WTC11 (cell line): Measurements from ENCODE around the gene MRPS30. TPM values are rescaled to one million over a fixed set of nuclear protein-coding genes. Genes with fewer than 3 reads are reported as not detected.

Experiments
- ATAC-seq: fragments of 200-7000 bp; cut with Tn5 transposase; 2 replicates; pipeline ENCODE4 v1.10.0; 2021; ENCODE audit warnings: mild to moderate bottlenecking, moderate library complexity
- CTCF ChIA-PET: fragments of 300-600 bp; sonication (Branson Sonifier 250); formaldehyde crosslinking; loops from one replicate; lab custom pipeline; 2021; ENCODE audit warnings: antibody characterized with exemption; lab: Charles Lee
- POLR2A ChIA-PET: fragments of 350-600 bp; sonication (Branson Sonifier 250); formaldehyde crosslinking; loops from one replicate; lab custom pipeline; 2021; ENCODE audit warnings: antibody characterized with exemption; lab: Charles Lee
- DNase-seq: peaks from one replicate; pipeline ENCODE4 v3.0.0; 2021; ENCODE audit warnings: low spot score
- H3K27ac Mint-ChIP-seq: 2 replicates; pipeline ENCODE4 v1.8.0; 2021; ENCODE audit warnings: mixed read lengths
- H3K27me3 Mint-ChIP-seq: 2 replicates; pipeline ENCODE4 v1.8.0; 2021; ENCODE audit warnings: low read depth, mild to moderate bottlenecking, moderate library complexity, mixed read lengths
- H3K36me3 Mint-ChIP-seq: 2 replicates; pipeline ENCODE4 v1.8.0; 2021; ENCODE audit warnings: mixed read lengths
- H3K4me1 Mint-ChIP-seq: 2 replicates; pipeline ENCODE4 v1.8.0; 2022; ENCODE audit warnings: mixed read lengths
- H3K4me3 Mint-ChIP-seq: 2 replicates; pipeline ENCODE4 v1.8.0; 2021; ENCODE audit warnings: mild to moderate bottlenecking, moderate library complexity, mixed read lengths
- H3K9me3 Mint-ChIP-seq: 2 replicates; pipeline ENCODE4 v1.8.0; 2021; ENCODE audit warnings: mixed read lengths
- CBFB ChIP-seq: sonication (generic); formaldehyde crosslinking; IDR thresholded peaks from 2 replicates; pipeline ENCODE4 v1.8.1; 2022; ENCODE audit warnings: mild to moderate bottlenecking, low read depth, missing genetic modification reagents
- ESRRA ChIP-seq: sonication (generic); formaldehyde crosslinking; IDR thresholded peaks from 2 replicates; pipeline ENCODE4 v1.8.1; 2022; ENCODE audit warnings: mild to moderate bottlenecking, missing genetic modification reagents, borderline replicate concordance
- FOXK1 ChIP-seq: sonication (generic); formaldehyde crosslinking; IDR thresholded peaks from 2 replicates; pipeline ENCODE4 v1.8.0; 2022; ENCODE audit warnings: mild to moderate bottlenecking, moderate library complexity, missing genetic modification reagents
- GRHL2 ChIP-seq: fragments of 250-450 bp; sonication (Bioruptor Pico); IDR thresholded peaks from 2 replicates; pipeline ENCODE4 v1.8.0; 2022; ENCODE audit warnings: mild to moderate bottlenecking, moderate library complexity; ENCODE audit not compliant: insufficient replicate concordance, severe bottlenecking
- MXD4 ChIP-seq: fragments of 250-450 bp; sonication (Bioruptor Pico); IDR thresholded peaks from 2 replicates; pipeline ENCODE4 v1.8.0; 2021; ENCODE audit warnings: mild to moderate bottlenecking, moderate library complexity, borderline replicate concordance
- NFATC4 ChIP-seq: fragments of 250-450 bp; sonication (Bioruptor Pico); IDR thresholded peaks from 2 replicates; pipeline ENCODE4 v1.9.0; 2021; ENCODE audit warnings: mild to moderate bottlenecking
- NR2C2 ChIP-seq: sonication (generic); formaldehyde crosslinking; IDR thresholded peaks from 2 replicates; pipeline ENCODE4 v1.8.0; 2022; ENCODE audit warnings: mild to moderate bottlenecking, missing genetic modification reagents
- NR3C1 ChIP-seq: sonication (generic); formaldehyde crosslinking; conservative IDR thresholded peaks from 2 replicates; pipeline ENCODE4 v1.8.1; 2023; ENCODE audit warnings: low read depth, mild to moderate bottlenecking, missing genetic modification reagents
- PRRX2 ChIP-seq: fragments of 250-450 bp; sonication (Bioruptor Pico); IDR thresholded peaks from 2 replicates; pipeline ENCODE4 v1.8.0; 2021; ENCODE audit warnings: mild to moderate bottlenecking
- RELA ChIP-seq: sonication (generic); formaldehyde crosslinking; IDR thresholded peaks from 2 replicates; pipeline ENCODE4 v1.8.1; 2022; ENCODE audit warnings: missing genetic modification reagents, mild to moderate bottlenecking, borderline replicate concordance
- SMAD4 ChIP-seq: sonication (generic); formaldehyde crosslinking; IDR thresholded peaks from 2 replicates; pipeline ENCODE4 v1.8.0; 2022; ENCODE audit warnings: mild to moderate bottlenecking, missing genetic modification reagents
- TCF7 ChIP-seq: sonication (generic); formaldehyde crosslinking; IDR thresholded peaks from 2 replicates; pipeline ENCODE4 v1.8.0; 2022; ENCODE audit warnings: mild to moderate bottlenecking, low read depth, missing genetic modification reagents, moderate library complexity
- total RNA-seq: library from RNA; stranded (reverse); gene quantifications from 3 replicates; pipeline ENCODE4 v1.2.3, GENCODE V29; 2021
- TF ChIP-seq, protein P1 (sequence below): sonication (generic); formaldehyde crosslinking; IDR thresholded peaks from 2 replicates; pipeline ENCODE4 v1.8.0; 2023; ENCODE audit warnings: missing genetic modification reagents, mild to moderate bottlenecking, borderline replicate concordance
- TF ChIP-seq, protein P2 (sequence below): sonication (generic); formaldehyde crosslinking; conservative IDR thresholded peaks from 2 replicates; pipeline ENCODE4 v1.8.1; 2022; ENCODE audit warnings: mild to moderate bottlenecking, missing genetic modification reagents
- TF ChIP-seq, protein P3 (sequence below): sonication (generic); formaldehyde crosslinking; IDR thresholded peaks from 2 replicates; pipeline ENCODE4 v1.8.1; 2022; ENCODE audit warnings: mild to moderate bottlenecking, moderate library complexity, missing genetic modification reagents
- TF ChIP-seq, protein P4 (sequence below): fragments of 250-450 bp; sonication (Bioruptor Pico); IDR thresholded peaks from 2 replicates; pipeline ENCODE4 v1.9.0; 2021; ENCODE audit warnings: mild to moderate bottlenecking, borderline replicate concordance
- TF ChIP-seq, protein P5 (sequence below): sonication (generic); formaldehyde crosslinking; IDR thresholded peaks from 2 replicates; pipeline ENCODE4 v1.8.0; 2022; ENCODE audit warnings: mild to moderate bottlenecking, missing genetic modification reagents
- TF ChIP-seq, protein P6 (sequence below): sonication (generic); formaldehyde crosslinking; IDR thresholded peaks from 2 replicates; pipeline ENCODE4 v1.8.1; 2023; ENCODE audit warnings: mild to moderate bottlenecking, missing genetic modification reagents, borderline replicate concordance
- TF ChIP-seq, protein P7 (sequence below): fragments of 200-600 bp; IDR thresholded peaks from 2 replicates; pipeline ENCODE4 v1.8.0; 2022; ENCODE audit warnings: antibody characterized with exemption

Gene MRPS30
- total RNA-seq, 1 experiment from 2014 or later = 83.9 TPM

DNA sequence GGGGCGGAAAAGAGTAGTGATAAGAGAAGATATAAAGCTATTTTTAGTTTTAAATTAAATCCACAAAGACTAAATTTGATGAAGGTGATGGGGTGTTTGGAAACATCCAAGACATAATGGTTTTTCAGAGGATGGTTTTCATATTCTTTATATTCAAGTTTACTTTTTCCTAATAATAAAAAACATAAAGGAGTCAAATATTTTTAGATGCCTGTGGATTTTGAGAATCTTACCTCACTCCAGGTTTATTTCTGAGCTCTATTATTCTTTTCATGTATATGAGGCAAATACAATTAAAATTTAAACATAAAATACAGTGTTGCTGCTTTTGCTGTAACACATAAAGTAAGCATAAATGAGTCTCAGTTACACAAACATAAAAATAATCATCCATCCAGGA lies 22.2 kb downstream of the MRPS30 start:
- CTCF ChIA-PET = no interaction called here
- no peak for DNase-seq

More for the DNA sequence above, 22.2 kb downstream of the MRPS30 start:
- TF ChIP-seq PRRX2 (CRISPR knock-in tag) = no peak
- TF ChIP-seq, protein P1, sequence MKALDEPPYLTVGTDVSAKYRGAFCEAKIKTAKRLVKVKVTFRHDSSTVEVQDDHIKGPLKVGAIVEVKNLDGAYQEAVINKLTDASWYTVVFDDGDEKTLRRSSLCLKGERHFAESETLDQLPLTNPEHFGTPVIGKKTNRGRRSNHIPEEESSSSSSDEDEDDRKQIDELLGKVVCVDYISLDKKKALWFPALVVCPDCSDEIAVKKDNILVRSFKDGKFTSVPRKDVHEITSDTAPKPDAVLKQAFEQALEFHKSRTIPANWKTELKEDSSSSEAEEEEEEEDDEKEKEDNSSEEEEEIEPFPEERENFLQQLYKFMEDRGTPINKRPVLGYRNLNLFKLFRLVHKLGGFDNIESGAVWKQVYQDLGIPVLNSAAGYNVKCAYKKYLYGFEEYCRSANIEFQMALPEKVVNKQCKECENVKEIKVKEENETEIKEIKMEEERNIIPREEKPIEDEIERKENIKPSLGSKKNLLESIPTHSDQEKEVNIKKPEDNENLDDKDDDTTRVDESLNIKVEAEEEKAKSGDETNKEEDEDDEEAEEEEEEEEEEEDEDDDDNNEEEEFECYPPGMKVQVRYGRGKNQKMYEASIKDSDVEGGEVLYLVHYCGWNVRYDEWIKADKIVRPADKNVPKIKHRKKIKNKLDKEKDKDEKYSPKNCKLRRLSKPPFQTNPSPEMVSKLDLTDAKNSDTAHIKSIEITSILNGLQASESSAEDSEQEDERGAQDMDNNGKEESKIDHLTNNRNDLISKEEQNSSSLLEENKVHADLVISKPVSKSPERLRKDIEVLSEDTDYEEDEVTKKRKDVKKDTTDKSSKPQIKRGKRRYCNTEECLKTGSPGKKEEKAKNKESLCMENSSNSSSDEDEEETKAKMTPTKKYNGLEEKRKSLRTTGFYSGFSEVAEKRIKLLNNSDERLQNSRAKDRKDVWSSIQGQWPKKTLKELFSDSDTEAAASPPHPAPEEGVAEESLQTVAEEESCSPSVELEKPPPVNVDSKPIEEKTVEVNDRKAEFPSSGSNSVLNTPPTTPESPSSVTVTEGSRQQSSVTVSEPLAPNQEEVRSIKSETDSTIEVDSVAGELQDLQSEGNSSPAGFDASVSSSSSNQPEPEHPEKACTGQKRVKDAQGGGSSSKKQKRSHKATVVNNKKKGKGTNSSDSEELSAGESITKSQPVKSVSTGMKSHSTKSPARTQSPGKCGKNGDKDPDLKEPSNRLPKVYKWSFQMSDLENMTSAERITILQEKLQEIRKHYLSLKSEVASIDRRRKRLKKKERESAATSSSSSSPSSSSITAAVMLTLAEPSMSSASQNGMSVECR (CRISPR knock-in tag) = no peak
- no peak for TF ChIP-seq NFATC4 (CRISPR knock-in tag)
- no peak for TF ChIP-seq ESRRA (CRISPR knock-in tag)
- no peak for TF ChIP-seq NR2C2 (CRISPR knock-in tag)
- TF ChIP-seq TCF7 = no peak
- no peak for TF ChIP-seq RELA (CRISPR knock-in tag)
- TF ChIP-seq CBFB (CRISPR knock-in tag) = no peak
- no peak for TF ChIP-seq FOXK1 (CRISPR knock-in tag)
- TF ChIP-seq SMAD4 = no peak
- TF ChIP-seq, protein P2, sequence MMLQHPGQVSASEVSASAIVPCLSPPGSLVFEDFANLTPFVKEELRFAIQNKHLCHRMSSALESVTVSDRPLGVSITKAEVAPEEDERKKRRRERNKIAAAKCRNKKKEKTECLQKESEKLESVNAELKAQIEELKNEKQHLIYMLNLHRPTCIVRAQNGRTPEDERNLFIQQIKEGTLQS (CRISPR knock-in tag) = no peak
- TF ChIP-seq, protein P3, sequence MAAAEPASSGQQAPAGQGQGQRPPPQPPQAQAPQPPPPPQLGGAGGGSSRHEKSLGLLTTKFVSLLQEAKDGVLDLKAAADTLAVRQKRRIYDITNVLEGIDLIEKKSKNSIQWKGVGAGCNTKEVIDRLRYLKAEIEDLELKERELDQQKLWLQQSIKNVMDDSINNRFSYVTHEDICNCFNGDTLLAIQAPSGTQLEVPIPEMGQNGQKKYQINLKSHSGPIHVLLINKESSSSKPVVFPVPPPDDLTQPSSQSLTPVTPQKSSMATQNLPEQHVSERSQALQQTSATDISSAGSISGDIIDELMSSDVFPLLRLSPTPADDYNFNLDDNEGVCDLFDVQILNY = no peak
- TF ChIP-seq, protein P4, sequence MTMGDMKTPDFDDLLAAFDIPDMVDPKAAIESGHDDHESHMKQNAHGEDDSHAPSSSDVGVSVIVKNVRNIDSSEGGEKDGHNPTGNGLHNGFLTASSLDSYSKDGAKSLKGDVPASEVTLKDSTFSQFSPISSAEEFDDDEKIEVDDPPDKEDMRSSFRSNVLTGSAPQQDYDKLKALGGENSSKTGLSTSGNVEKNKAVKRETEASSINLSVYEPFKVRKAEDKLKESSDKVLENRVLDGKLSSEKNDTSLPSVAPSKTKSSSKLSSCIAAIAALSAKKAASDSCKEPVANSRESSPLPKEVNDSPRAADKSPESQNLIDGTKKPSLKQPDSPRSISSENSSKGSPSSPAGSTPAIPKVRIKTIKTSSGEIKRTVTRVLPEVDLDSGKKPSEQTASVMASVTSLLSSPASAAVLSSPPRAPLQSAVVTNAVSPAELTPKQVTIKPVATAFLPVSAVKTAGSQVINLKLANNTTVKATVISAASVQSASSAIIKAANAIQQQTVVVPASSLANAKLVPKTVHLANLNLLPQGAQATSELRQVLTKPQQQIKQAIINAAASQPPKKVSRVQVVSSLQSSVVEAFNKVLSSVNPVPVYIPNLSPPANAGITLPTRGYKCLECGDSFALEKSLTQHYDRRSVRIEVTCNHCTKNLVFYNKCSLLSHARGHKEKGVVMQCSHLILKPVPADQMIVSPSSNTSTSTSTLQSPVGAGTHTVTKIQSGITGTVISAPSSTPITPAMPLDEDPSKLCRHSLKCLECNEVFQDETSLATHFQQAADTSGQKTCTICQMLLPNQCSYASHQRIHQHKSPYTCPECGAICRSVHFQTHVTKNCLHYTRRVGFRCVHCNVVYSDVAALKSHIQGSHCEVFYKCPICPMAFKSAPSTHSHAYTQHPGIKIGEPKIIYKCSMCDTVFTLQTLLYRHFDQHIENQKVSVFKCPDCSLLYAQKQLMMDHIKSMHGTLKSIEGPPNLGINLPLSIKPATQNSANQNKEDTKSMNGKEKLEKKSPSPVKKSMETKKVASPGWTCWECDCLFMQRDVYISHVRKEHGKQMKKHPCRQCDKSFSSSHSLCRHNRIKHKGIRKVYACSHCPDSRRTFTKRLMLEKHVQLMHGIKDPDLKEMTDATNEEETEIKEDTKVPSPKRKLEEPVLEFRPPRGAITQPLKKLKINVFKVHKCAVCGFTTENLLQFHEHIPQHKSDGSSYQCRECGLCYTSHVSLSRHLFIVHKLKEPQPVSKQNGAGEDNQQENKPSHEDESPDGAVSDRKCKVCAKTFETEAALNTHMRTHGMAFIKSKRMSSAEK (CRISPR knock-in tag) = no peak
- no peak for TF ChIP-seq NR3C1 (CRISPR knock-in tag)
- no peak for TF ChIP-seq GRHL2
- TF ChIP-seq, protein P5, sequence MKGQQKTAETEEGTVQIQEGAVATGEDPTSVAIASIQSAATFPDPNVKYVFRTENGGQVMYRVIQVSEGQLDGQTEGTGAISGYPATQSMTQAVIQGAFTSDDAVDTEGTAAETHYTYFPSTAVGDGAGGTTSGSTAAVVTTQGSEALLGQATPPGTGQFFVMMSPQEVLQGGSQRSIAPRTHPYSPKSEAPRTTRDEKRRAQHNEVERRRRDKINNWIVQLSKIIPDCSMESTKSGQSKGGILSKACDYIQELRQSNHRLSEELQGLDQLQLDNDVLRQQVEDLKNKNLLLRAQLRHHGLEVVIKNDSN (CRISPR knock-in tag) = no peak
- TF ChIP-seq, protein P6, sequence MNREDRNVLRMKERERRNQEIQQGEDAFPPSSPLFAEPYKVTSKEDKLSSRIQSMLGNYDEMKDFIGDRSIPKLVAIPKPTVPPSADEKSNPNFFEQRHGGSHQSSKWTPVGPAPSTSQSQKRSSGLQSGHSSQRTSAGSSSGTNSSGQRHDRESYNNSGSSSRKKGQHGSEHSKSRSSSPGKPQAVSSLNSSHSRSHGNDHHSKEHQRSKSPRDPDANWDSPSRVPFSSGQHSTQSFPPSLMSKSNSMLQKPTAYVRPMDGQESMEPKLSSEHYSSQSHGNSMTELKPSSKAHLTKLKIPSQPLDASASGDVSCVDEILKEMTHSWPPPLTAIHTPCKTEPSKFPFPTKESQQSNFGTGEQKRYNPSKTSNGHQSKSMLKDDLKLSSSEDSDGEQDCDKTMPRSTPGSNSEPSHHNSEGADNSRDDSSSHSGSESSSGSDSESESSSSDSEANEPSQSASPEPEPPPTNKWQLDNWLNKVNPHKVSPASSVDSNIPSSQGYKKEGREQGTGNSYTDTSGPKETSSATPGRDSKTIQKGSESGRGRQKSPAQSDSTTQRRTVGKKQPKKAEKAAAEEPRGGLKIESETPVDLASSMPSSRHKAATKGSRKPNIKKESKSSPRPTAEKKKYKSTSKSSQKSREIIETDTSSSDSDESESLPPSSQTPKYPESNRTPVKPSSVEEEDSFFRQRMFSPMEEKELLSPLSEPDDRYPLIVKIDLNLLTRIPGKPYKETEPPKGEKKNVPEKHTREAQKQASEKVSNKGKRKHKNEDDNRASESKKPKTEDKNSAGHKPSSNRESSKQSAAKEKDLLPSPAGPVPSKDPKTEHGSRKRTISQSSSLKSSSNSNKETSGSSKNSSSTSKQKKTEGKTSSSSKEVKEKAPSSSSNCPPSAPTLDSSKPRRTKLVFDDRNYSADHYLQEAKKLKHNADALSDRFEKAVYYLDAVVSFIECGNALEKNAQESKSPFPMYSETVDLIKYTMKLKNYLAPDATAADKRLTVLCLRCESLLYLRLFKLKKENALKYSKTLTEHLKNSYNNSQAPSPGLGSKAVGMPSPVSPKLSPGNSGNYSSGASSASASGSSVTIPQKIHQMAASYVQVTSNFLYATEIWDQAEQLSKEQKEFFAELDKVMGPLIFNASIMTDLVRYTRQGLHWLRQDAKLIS = no peak
- TF ChIP-seq, protein P7, sequence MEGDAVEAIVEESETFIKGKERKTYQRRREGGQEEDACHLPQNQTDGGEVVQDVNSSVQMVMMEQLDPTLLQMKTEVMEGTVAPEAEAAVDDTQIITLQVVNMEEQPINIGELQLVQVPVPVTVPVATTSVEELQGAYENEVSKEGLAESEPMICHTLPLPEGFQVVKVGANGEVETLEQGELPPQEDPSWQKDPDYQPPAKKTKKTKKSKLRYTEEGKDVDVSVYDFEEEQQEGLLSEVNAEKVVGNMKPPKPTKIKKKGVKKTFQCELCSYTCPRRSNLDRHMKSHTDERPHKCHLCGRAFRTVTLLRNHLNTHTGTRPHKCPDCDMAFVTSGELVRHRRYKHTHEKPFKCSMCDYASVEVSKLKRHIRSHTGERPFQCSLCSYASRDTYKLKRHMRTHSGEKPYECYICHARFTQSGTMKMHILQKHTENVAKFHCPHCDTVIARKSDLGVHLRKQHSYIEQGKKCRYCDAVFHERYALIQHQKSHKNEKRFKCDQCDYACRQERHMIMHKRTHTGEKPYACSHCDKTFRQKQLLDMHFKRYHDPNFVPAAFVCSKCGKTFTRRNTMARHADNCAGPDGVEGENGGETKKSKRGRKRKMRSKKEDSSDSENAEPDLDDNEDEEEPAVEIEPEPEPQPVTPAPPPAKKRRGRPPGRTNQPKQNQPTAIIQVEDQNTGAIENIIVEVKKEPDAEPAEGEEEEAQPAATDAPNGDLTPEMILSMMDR = no peak
- TF ChIP-seq MXD4 (CRISPR knock-in tag) = no peak
- TF ChIP-seq, all 79 proteins: peak for 0
- Mint-ChIP-seq H3K4me1 (peaks cover 27% of the 10 kb centered on the region), H3K9me3 (peaks cover 8% of the 10 kb centered on the region), H3K27me3 (no peaks in the 10 kb centered on the region), H3K36me3 (peaks cover 7% of the 10 kb centered on the region), H3K4me3 (no peak overlapping the region), H3K27ac (no peak overlapping the region)
- POLR2A ChIA-PET = no interaction called here
- ATAC-seq = no peak
